ENCODE data around the gene PXDN. TPM values are rescaled to one million over a fixed set of nuclear protein-coding genes. Genes with fewer than 3 reads are reported as not detected.
A peak's percentile ranks its signal among the peaks of the same experiment; 100 is the strongest.

Gene PXDN
- total RNA-seq, 2 donors from 2014 or later = 29.5 to 40.8 TPM

GRCh38 chr2:1713142-1713838, 31.0 kb downstream of the PXDN start:
- no peaks in the 10 kb centered on the region for H3K9me3 ChIP-seq
- no peaks in the 10 kb centered on the region for H3K36me3 ChIP-seq
- TF ChIP-seq POLR2AphosphoS5 (IDR thresholded peaks at IDR 0.05) = no peak
- no peak for TF ChIP-seq POLR2A (IDR thresholded peaks at IDR 0.05)
- no peak for TF ChIP-seq CTCF (IDR thresholded peaks at IDR 0.05)
- DNase-seq (ENCODE audit: low spot score) = no peak
- WGBS = 97% methylated on average over 14 of the region's 22 CpGs
- H3K4me3 ChIP-seq = no peak overlapping the region
- intact Hi-C loops (cut with DNase I) = no loop called here
- no peaks in the 10 kb centered on the region for H3K27me3 ChIP-seq (replicated peaks; ENCODE audit: insufficient read depth)
- H3K4me1 ChIP-seq (replicated peaks) = peaks cover 11% of the 10 kb centered on the region
- no peak overlapping the region for H3K27ac ChIP-seq

GRCh38 chr2:1709946-1710560, 34.3 kb downstream of the PXDN start:
- Histone ChIP-seq H3K27ac (no peak overlapping the region), H3K27me3 (replicated peaks; ENCODE audit: insufficient read depth) (no peaks in the 10 kb centered on the region), H3K36me3 (no peaks in the 10 kb centered on the region), H3K4me1 (replicated peaks) (peaks cover 11% of the 10 kb centered on the region), H3K9me3 (no peaks in the 10 kb centered on the region), H3K4me3 (no peak overlapping the region)
- DNase-seq (ENCODE audit: low spot score) = no peak
- no peak for TF ChIP-seq POLR2A (IDR thresholded peaks at IDR 0.05)
- no peak for TF ChIP-seq CTCF (IDR thresholded peaks at IDR 0.05)
- TF ChIP-seq POLR2AphosphoS5 (IDR thresholded peaks at IDR 0.05) = no peak
- intact Hi-C loops (cut with DNase I) = no loop called here
- 94% methylated on average over 15 of the region's 15 CpGs for WGBS

GRCh38 chr2:1709335-1709605, 35.0 kb downstream of the PXDN start:
- no peak overlapping the region for H3K4me3 ChIP-seq
- no peaks in the 10 kb centered on the region for H3K9me3 ChIP-seq
- H3K27ac ChIP-seq = no peak overlapping the region
- DNase-seq (ENCODE audit: low spot score) = no peak
- 82% methylated on average over 8 of the region's 8 CpGs for WGBS
- intact Hi-C loops (cut with DNase I) = no loop called here
- peaks cover 11% of the 10 kb centered on the region for H3K4me1 ChIP-seq (replicated peaks)
- no peaks in the 10 kb centered on the region for H3K36me3 ChIP-seq
- TF ChIP-seq POLR2A (IDR thresholded peaks at IDR 0.05) = no peak
- TF ChIP-seq CTCF (IDR thresholded peaks at IDR 0.05) = no peak
- no peak for TF ChIP-seq POLR2AphosphoS5 (IDR thresholded peaks at IDR 0.05)
- no peaks in the 10 kb centered on the region for H3K27me3 ChIP-seq (replicated peaks; ENCODE audit: insufficient read depth)

GRCh38 chr2:1708476-1709334, 35.6 kb downstream of the PXDN start:
- Histone ChIP-seq H3K27me3 (replicated peaks; ENCODE audit: insufficient read depth) (no peaks in the 10 kb centered on the region), H3K4me1 (replicated peaks) (peaks cover 11% of the 10 kb centered on the region), H3K36me3 (no peaks in the 10 kb centered on the region), H3K4me3 (no peak overlapping the region), H3K9me3 (no peaks in the 10 kb centered on the region), H3K27ac (peak overlapping the region; percentile 49 to 69)
- intact Hi-C loops (cut with DNase I) = no loop called here
- TF ChIP-seq CTCF (IDR thresholded peaks at IDR 0.05) (no peak), POLR2AphosphoS5 (IDR thresholded peaks at IDR 0.05) (no peak)
- no peak for DNase-seq (ENCODE audit: low spot score)
- 73% methylated on average over 34 of the region's 34 CpGs for WGBS
